Measurements from ENCODE around the gene HAAO. TPM values are rescaled to one million over a fixed set of nuclear protein-coding genes. Genes with fewer than 3 reads are reported as not detected.

The HAAO gene
- total RNA-seq, 2 donors from 2014 or later: 25.3 to 33.7 TPM

- TF ChIP-seq CTCF (IDR thresholded peaks at IDR 0.05): no peak
- H3K36me3 ChIP-seq: no peaks in the 10 kb centered on the region
Observed at GRCh38 chr2:42802150-42802549, 9.8 kb upstream of the HAAO start.

GRCh38 chr2:42801381-42801780 lies 9.0 kb upstream of the HAAO start:
- TF ChIP-seq CTCF (IDR thresholded peaks at IDR 0.05): no peak
- Histone ChIP-seq H3K36me3 (no peaks in the 10 kb centered on the region), H3K4me3 (no peak overlapping the region), H3K27ac (peak overlapping the region; percentile 31 to 42), H3K4me1 (ENCODE audit: control insufficient read depth in 1 of 2, low read depth in 2 of 2) (peaks cover 7 to 23% of the 10 kb centered on the region in 2 donors), H3K9me3 (no peaks in the 10 kb centered on the region), H3K27me3 (replicated peaks; ENCODE audit: insufficient read depth) (no peaks in the 10 kb centered on the region)
- DNase-seq (ENCODE audit: low spot score) (no peak), ATAC-seq (ENCODE audit: insufficient number of reproducible peaks, low FRiP score, low read depth) (peak; percentile 42)

More at GRCh38 chr2:42802150-42802549, 9.8 kb upstream of the HAAO start:
- no peak overlapping the region for H3K27ac ChIP-seq
- H3K4me3 ChIP-seq: no peak overlapping the region
- H3K27me3 ChIP-seq (replicated peaks; ENCODE audit: insufficient read depth): no peaks in the 10 kb centered on the region
- ATAC-seq (ENCODE audit: insufficient number of reproducible peaks, low FRiP score, low read depth) (no peak), DNase-seq (ENCODE audit: low spot score) (no peak)
- H3K4me1 ChIP-seq (ENCODE audit: control insufficient read depth in 1 of 2, low read depth in 2 of 2): peaks cover 7 to 17% of the 10 kb centered on the region in 2 donors
- H3K9me3 ChIP-seq: no peaks in the 10 kb centered on the region

GRCh38 chr2:42800981-42801380 lies 8.6 kb upstream of the HAAO start:
- ATAC-seq (ENCODE audit: insufficient number of reproducible peaks, low FRiP score, low read depth): no peak

GRCh38 chr2:42800461-42800962 lies 8.1 kb upstream of the HAAO start:
- no peaks in the 10 kb centered on the region for H3K27me3 ChIP-seq (replicated peaks; ENCODE audit: insufficient read depth)
- DNase-seq (ENCODE audit: low spot score) (no peak), ATAC-seq (ENCODE audit: insufficient number of reproducible peaks, low FRiP score, low read depth) (no peak)
- H3K9me3 ChIP-seq: no peaks in the 10 kb centered on the region
- H3K36me3 ChIP-seq: no peaks in the 10 kb centered on the region
- H3K27ac ChIP-seq: no peak overlapping the region
- TF ChIP-seq CTCF (IDR thresholded peaks at IDR 0.05): no peak
- peaks cover 13 to 31% of the 10 kb centered on the region in 2 donors for H3K4me1 ChIP-seq (ENCODE audit: control insufficient read depth in 1 of 2, low read depth in 2 of 2)
- H3K4me3 ChIP-seq: no peak overlapping the region

More at GRCh38 chr2:42800981-42801380, 8.6 kb upstream of the HAAO start:
- no peak for DNase-seq (ENCODE audit: low spot score)
- Histone ChIP-seq H3K4me3 (no peak overlapping the region), H3K9me3 (no peaks in the 10 kb centered on the region), H3K4me1 (ENCODE audit: control insufficient read depth in 1 of 2, low read depth in 2 of 2) (peaks cover 8 to 27% of the 10 kb centered on the region in 2 donors), H3K27ac (peak overlapping the region; percentile 31 to 42), H3K27me3 (replicated peaks; ENCODE audit: insufficient read depth) (no peaks in the 10 kb centered on the region), H3K36me3 (no peaks in the 10 kb centered on the region)
- TF ChIP-seq CTCF (IDR thresholded peaks at IDR 0.05): no peak

GRCh38 chr2:42799881-42800280 lies 7.5 kb upstream of the HAAO start:
- Histone ChIP-seq H3K4me3 (no peak overlapping the region), H3K36me3 (no peaks in the 10 kb centered on the region), H3K27ac (no peak overlapping the region), H3K4me1 (ENCODE audit: control insufficient read depth in 1 of 2, low read depth in 2 of 2) (peaks cover 13 to 38% of the 10 kb centered on the region in 2 donors), H3K27me3 (replicated peaks; ENCODE audit: insufficient read depth) (no peaks in the 10 kb centered on the region), H3K9me3 (no peaks in the 10 kb centered on the region)
- no peak for DNase-seq (ENCODE audit: low spot score)
- ATAC-seq (ENCODE audit: insufficient number of reproducible peaks, low FRiP score, low read depth): no peak
- TF ChIP-seq CTCF (IDR thresholded peaks at IDR 0.05): no peak
